SK-N-SH treated with all-trans-retinoic acid at 6 μM for 48 hours (cell line): Measurements from ENCODE around the gene RAD23A.
"Not testable (repeated sequence)": the region's sequence is repeated elsewhere in the genome, so short reads cannot be mapped to it uniquely, and the experiment has no call there.

Experiments
- ARNTL ChIP-seq: fragments of 450-650 bp; formaldehyde crosslinking; IDR thresholded peaks from 2 replicates; pipeline ENCODE4 v1.5.0; 2020; ENCODE audit warnings: low read depth, mild to moderate bottlenecking, moderate library complexity, borderline replicate concordance
- CSDC2 ChIP-seq: fragments of 250-450 bp; sonication (Bioruptor Pico); IDR thresholded peaks from 2 replicates; pipeline ENCODE4 v1.5.0; 2020; ENCODE audit warnings: mild to moderate bottlenecking, moderate library complexity
- ISL1 ChIP-seq: fragments of 250-450 bp; sonication (Bioruptor Pico); IDR thresholded peaks from 2 replicates; pipeline ENCODE4 v2.1.2; 2022; ENCODE audit warnings: mild to moderate bottlenecking, moderate library complexity
- RARB ChIP-seq: fragments of 250-450 bp; sonication (Bioruptor Pico); IDR thresholded peaks from 2 replicates; pipeline ENCODE4 v1.8.0; 2021; ENCODE audit warnings: mild to moderate bottlenecking, moderate library complexity
- TOX ChIP-seq: fragments of 250-450 bp; sonication (Bioruptor Pico); IDR thresholded peaks from 2 replicates; pipeline ENCODE4 v1.8.0; 2021; ENCODE audit warnings: mild to moderate bottlenecking, moderate library complexity, borderline replicate concordance
- ZC3H10 ChIP-seq: fragments of 250-450 bp; sonication (Bioruptor Pico); IDR thresholded peaks from 2 replicates; pipeline ENCODE4 v1.5.1; 2021; ENCODE audit warnings: mild to moderate bottlenecking, moderate library complexity
- ZFP30 ChIP-seq: fragments of 450-650 bp; formaldehyde crosslinking; IDR thresholded peaks from 2 replicates; pipeline ENCODE4 v1.5.0; 2022; ENCODE audit warnings: mild to moderate bottlenecking, moderate library complexity
- ZNF8 ChIP-seq: fragments of 450-650 bp; formaldehyde crosslinking; IDR thresholded peaks from 2 replicates; pipeline ENCODE4 v1.5.0; 2020; ENCODE audit warnings: mild to moderate bottlenecking, moderate library complexity
- TF ChIP-seq, protein P1 (sequence below): fragments of 250-450 bp; sonication (Bioruptor Pico); IDR thresholded peaks from 2 replicates; pipeline ENCODE4 v1.8.0; 2020; ENCODE audit warnings: mild to moderate bottlenecking, moderate library complexity, borderline replicate concordance
- TF ChIP-seq, protein P2 (sequence below): fragments of 250-450 bp; sonication (Bioruptor Pico); IDR thresholded peaks from 2 replicates; pipeline ENCODE4 v1.5.1; 2020; ENCODE audit warnings: low read depth, mild to moderate bottlenecking, moderate library complexity

DNA sequence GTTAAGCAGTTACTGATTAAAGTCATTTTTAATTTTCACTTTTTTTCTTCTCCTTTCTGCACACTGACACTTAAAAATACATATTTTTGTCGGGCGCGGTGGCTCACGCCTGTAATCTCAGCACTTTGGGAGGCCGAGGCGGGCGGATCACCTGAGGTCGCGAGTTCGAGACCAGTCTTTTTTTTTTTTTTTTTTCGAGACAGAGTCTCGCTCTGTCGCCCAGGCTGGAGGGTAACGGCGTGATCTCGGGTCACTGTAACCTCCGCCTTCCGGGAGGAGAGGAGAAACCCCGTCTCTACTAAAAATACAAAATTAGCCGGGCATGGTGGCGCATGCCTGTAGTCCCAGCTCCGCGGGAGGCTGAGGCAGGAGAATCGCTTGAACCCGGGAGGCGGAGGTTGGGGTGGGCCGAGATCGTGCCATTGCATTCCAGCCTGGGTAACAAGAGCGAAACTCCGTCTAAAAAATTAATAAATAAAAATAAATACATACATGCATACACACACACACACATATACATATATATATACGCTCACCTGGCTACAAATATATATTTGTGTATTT is 11.8 kb downstream of the RAD23A start:
- TF ChIP-seq RARB (CRISPR knock-in tag); ISL1 (CRISPR knock-in tag); ZFP30 (CRISPR knock-in tag); TOX (CRISPR knock-in tag); ZC3H10; CSDC2 (CRISPR knock-in tag); ARNTL (CRISPR knock-in tag); ZNF8 (CRISPR knock-in tag): not testable (repeated sequence)
- TF ChIP-seq, protein P1, sequence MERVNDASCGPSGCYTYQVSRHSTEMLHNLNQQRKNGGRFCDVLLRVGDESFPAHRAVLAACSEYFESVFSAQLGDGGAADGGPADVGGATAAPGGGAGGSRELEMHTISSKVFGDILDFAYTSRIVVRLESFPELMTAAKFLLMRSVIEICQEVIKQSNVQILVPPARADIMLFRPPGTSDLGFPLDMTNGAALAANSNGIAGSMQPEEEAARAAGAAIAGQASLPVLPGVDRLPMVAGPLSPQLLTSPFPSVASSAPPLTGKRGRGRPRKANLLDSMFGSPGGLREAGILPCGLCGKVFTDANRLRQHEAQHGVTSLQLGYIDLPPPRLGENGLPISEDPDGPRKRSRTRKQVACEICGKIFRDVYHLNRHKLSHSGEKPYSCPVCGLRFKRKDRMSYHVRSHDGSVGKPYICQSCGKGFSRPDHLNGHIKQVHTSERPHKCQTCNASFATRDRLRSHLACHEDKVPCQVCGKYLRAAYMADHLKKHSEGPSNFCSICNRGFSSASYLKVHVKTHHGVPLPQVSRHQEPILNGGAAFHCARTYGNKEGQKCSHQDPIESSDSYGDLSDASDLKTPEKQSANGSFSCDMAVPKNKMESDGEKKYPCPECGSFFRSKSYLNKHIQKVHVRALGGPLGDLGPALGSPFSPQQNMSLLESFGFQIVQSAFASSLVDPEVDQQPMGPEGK = not testable (repeated sequence)
- TF ChIP-seq, protein P2, sequence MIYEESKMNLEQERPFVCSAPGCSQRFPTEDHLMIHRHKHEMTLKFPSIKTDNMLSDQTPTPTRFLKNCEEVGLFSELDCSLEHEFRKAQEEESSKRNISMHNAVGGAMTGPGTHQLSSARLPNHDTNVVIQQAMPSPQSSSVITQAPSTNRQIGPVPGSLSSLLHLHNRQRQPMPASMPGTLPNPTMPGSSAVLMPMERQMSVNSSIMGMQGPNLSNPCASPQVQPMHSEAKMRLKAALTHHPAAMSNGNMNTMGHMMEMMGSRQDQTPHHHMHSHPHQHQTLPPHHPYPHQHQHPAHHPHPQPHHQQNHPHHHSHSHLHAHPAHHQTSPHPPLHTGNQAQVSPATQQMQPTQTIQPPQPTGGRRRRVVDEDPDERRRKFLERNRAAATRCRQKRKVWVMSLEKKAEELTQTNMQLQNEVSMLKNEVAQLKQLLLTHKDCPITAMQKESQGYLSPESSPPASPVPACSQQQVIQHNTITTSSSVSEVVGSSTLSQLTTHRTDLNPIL (CRISPR knock-in tag) = not testable (repeated sequence)
